OCI-LY7 (cell line): ENCODE data around the gene DTYMK.

ENCODE experiments used
- CTCF ChIP-seq: fragments of 200-600 bp; sonication (generic); conservative IDR thresholded peaks from 2 replicates; pipeline ENCODE4 v1.5.1; 2014; ENCODE audit warnings: mild to moderate bottlenecking, antibody characterized with exemption, low read length, moderate library complexity, mixed read lengths
- EZH2phosphoT487 ChIP-seq: fragments of 200-600 bp; sonication (generic); IDR thresholded peaks from 2 replicates; pipeline ENCODE4 v1.6.1; 2018; ENCODE audit warnings: low read depth, borderline replicate concordance, mild to moderate bottlenecking, mixed run types, antibody characterized with exemption, low read length, moderate library complexity, mixed read lengths

DNA sequence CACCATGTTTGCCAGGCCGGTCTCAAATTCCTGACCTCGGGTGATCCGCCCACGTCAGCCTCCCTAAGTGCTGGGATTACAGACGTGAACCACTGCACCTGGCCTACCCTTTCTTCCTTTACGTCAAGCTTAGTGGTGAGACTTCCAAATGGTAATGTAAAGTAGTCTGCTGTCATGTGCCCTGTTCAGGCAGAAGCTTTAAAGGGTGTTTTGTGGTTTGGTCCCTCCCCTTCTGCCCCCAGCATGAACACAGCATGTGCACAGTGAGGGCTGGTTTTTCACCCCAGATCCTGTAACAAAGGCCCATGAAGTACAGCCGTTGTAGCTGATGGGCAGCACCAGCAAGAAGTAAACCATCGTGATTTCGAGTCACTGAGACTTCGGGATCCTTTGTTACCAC, 2.7 kb upstream of the DTYMK start:
- no peak for TF ChIP-seq CTCF
- TF ChIP-seq EZH2phosphoT487 = no peak
